ENCODE data around the gene DRAXIN. TPM values are rescaled to one million over a fixed set of nuclear protein-coding genes. Genes with fewer than 3 reads are reported as not detected.

The DRAXIN gene
- total RNA-seq, 1 experiment from 2014 or later: 20.5 TPM

GRCh38 chr1:11774753-11775152, 83.2 kb downstream of the DRAXIN start:
- H3K27me3 Mint-ChIP-seq (ENCODE audit: low read depth): peaks cover 2% of the 10 kb centered on the region; the same call in 1 of the 2 replicates

More at GRCh38 chr1:11774753-11775152, 83.2 kb downstream of the DRAXIN start:
- Histone ChIP-seq H3K14ac (ENCODE audit: insufficient read depth, low read length) (no peak overlapping the region), H2BK20ac (ENCODE audit: low read depth, low read length, poor library complexity, severe bottlenecking) (no peak overlapping the region), H3K4me1 (ENCODE audit: insufficient read depth, low read length) (no peaks in the 10 kb centered on the region), H3K4me2 (ENCODE audit: insufficient read depth, insufficient read length, low read length) (no peak overlapping the region), H4K20me1 (ENCODE audit: control insufficient read depth, insufficient read depth, insufficient read length) (no peaks in the 10 kb centered on the region), H3K79me1 (ENCODE audit: insufficient read depth, low read depth, low read length, poor library complexity, severe bottlenecking) (no peaks in the 10 kb centered on the region), H4K5ac (ENCODE audit: insufficient read length, low read depth, low read length) (no peak overlapping the region), H4K91ac (ENCODE audit: insufficient read length, low read depth, low read length) (no peak overlapping the region), H3K56ac (ENCODE audit: insufficient read length, low read depth, low read length) (no peak overlapping the region), H3T11ph (ENCODE audit: low read length) (no peak overlapping the region), H4K8ac (replicated peaks; ENCODE audit: insufficient read length, low read depth, low read length) (no peak overlapping the region), H3K23ac (ENCODE audit: insufficient read length, low read depth, low read length) (no peak overlapping the region), H2BK12ac (ENCODE audit: insufficient read length, low read depth, low read length) (no peak overlapping the region), H2AFZ (ENCODE audit: low read length) (no peak overlapping the region), H3K23me2 (ENCODE audit: insufficient read length, low read depth, low read length, poor library complexity, severe bottlenecking) (no peaks in the 10 kb centered on the region), H2BK120ac (ENCODE audit: low read depth, low read length, poor library complexity, severe bottlenecking) (no peak overlapping the region), H2AK5ac (ENCODE audit: insufficient read length, low read length) (no peak overlapping the region), H3K4ac (ENCODE audit: low read depth, low read length) (no peak overlapping the region), H3K9me3 (ENCODE audit: control insufficient read depth, low read depth, low read length) (no peaks in the 10 kb centered on the region), H3K18ac (ENCODE audit: insufficient read length, low read depth, low read length) (no peak overlapping the region), H3K27ac (ENCODE audit: insufficient read length, low read depth, low read length) (no peak overlapping the region), H3K79me2 (ENCODE audit: insufficient read depth, low read length) (no peaks in the 10 kb centered on the region), H2BK5ac (ENCODE audit: insufficient read length, low read length) (no peak overlapping the region), H2BK15ac (ENCODE audit: low read depth, low read length) (no peak overlapping the region), H3K27me3 (ENCODE audit: insufficient read depth, low read length) (no peaks in the 10 kb centered on the region), H3K9ac (ENCODE audit: extremely low read depth, insufficient read length, low read length) (no peak overlapping the region)
- H3K4me3 Mint-ChIP-seq: no peak overlapping the region
- WGBS (ENCODE audit: extremely low coverage, insufficient read length, low lambda C conversion rate): no CpG with 5 or more reads among the region's 9 CpGs
- TF ChIP-seq CTCF (conservative IDR thresholded peaks at IDR 0.05): no peak
- H3K27ac Mint-ChIP-seq: no peak overlapping the region; a peak in 1 of 7 replicates
- no peaks in the 10 kb centered on the region for H3K9me3 Mint-ChIP-seq
- no peak for DNase-seq
- H3K36me3 Mint-ChIP-seq (ENCODE audit: insufficient read depth in 1 of 3, low read depth in 3 of 3): no peaks in the 10 kb centered on the region
- H3K4me1 Mint-ChIP-seq: no peaks in the 10 kb centered on the region

Other genes with a start within 250 kb of the DRAXIN start
- gene DISP3, start 212.6 kb upstream of the DRAXIN start, total RNA-seq (2021): 3.5 and 3.6 TPM in 2 replicates
- gene FBXO2, start 37.3 kb upstream of the DRAXIN start, total RNA-seq (2021): 28.9 and 30.6 TPM in 2 replicates
- gene FBXO44, start 36.8 kb upstream of the DRAXIN start, total RNA-seq (2021): 21.4 and 24.5 TPM in 2 replicates
- gene FBXO6, start 27.5 kb upstream of the DRAXIN start, total RNA-seq (2021): 0.94 and 1.1 TPM in 2 replicates
- gene MAD2L2, start 10.6 kb upstream of the DRAXIN start, total RNA-seq (2021): 283 and 289 TPM in 2 replicates
- gene AGTRAP, start 44.4 kb downstream of the DRAXIN start, total RNA-seq (2021): 58.8 and 60.9 TPM in 2 replicates
- gene C1orf167, start 70.5 kb downstream of the DRAXIN start, total RNA-seq (2021): 0.39 TPM in 1 of 2 replicates, not detected in the other
- 18.2 and 18.4 TPM in 2 replicates for gene MTHFR, start 114.3 kb downstream of the DRAXIN start, total RNA-seq (2021)
- gene CLCN6, start 114.5 kb downstream of the DRAXIN start, total RNA-seq (2021): 20.5 and 20.7 TPM in 2 replicates
- gene NPPA, start 156.1 kb downstream of the DRAXIN start, total RNA-seq (2021): not detected in 2 replicates
- gene NPPB, start 167.2 kb downstream of the DRAXIN start, total RNA-seq (2021): 0.35 TPM in 1 of 2 replicates, not detected in the other
- 45.7 and 46.8 TPM in 2 replicates for gene KIAA2013, start 234.7 kb downstream of the DRAXIN start, total RNA-seq (2021)
- 57.0 TPM in 2 replicates for gene PLOD1, start 243.0 kb downstream of the DRAXIN start, total RNA-seq (2021)

Measured in H9 (cell line).